Loucy (cell line): ENCODE results near the gene MBNL2.

Experiments
- H2AFZ ChIP-seq: fragments of 200-600 bp; sonication (generic); 2 replicates; pipeline ENCODE4 v1.6.0; 2016; ENCODE audit warnings: antibody characterized with exemption, mild to moderate bottlenecking, low read length, moderate library complexity
- H3F3A ChIP-seq: fragments of 200-600 bp; 2 replicates; pipeline ENCODE4 v1.6.0; 2016; ENCODE audit warnings: antibody characterized with exemption, low read depth, mild to moderate bottlenecking
- H3K27me3 ChIP-seq: fragments of 200-600 bp; sonication (generic); 2 replicates; pipeline ENCODE4 v1.6.1; 2014; ENCODE audit warnings: low read length, mild to moderate bottlenecking; ENCODE audit not compliant: insufficient read depth, poor library complexity, severe bottlenecking
- H3K36me3 ChIP-seq: fragments of 200-600 bp; sonication (generic); 2 replicates; pipeline ENCODE4 v1.6.1; 2016; ENCODE audit warnings: low read length; ENCODE audit not compliant: insufficient read depth
- H3K4me1 ChIP-seq: fragments of 200-600 bp; sonication (generic); 2 replicates; pipeline ENCODE4 v1.5.1; 2014; ENCODE audit warnings: low read length, mild to moderate bottlenecking; ENCODE audit not compliant: insufficient read depth, poor library complexity, severe bottlenecking
- H3K4me2 ChIP-seq: fragments of 200-600 bp; sonication (generic); 2 replicates; pipeline ENCODE4 v1.6.0; 2014; ENCODE audit warnings: antibody characterized with exemption, low read length, low read depth, mild to moderate bottlenecking; ENCODE audit not compliant: poor library complexity, severe bottlenecking
- H3K4me3 ChIP-seq: fragments of 200-600 bp; sonication (generic); 2 replicates; pipeline ENCODE4 v1.5.1; 2014; ENCODE audit warnings: low read length, mild to moderate bottlenecking, mixed read lengths; ENCODE audit not compliant: poor library complexity, severe bottlenecking
- H3K79me2 ChIP-seq: fragments of 200-600 bp; sonication (generic); 2 replicates; pipeline ENCODE4 v1.6.1; 2014; ENCODE audit warnings: low read length; ENCODE audit not compliant: insufficient read depth
- H3K9ac ChIP-seq: fragments of 200-600 bp; sonication (generic); 2 replicates; pipeline ENCODE4 v1.6.0; 2014; ENCODE audit warnings: mild to moderate bottlenecking, low read depth, low read length, moderate library complexity; ENCODE audit not compliant: poor library complexity, severe bottlenecking
- H3K9me2 ChIP-seq: fragments of 200-600 bp; sonication (generic); replicated peaks from 2 replicates; pipeline ENCODE4 v1.6.1; 2016; ENCODE audit warnings: low read depth, low read length, mixed read lengths
- H3K9me3 ChIP-seq: fragments of 200-600 bp; sonication (generic); 2 replicates; pipeline ENCODE4 v1.6.1; 2014; ENCODE audit warnings: mild to moderate bottlenecking, antibody characterized with exemption, low read length, low read depth; ENCODE audit not compliant: insufficient read depth
- H4K20me1 ChIP-seq: fragments of 200-600 bp; sonication (generic); 2 replicates; pipeline ENCODE4 v1.6.0; 2014; ENCODE audit warnings: antibody characterized with exemption, low read length, mild to moderate bottlenecking; ENCODE audit not compliant: insufficient read depth, poor library complexity, severe bottlenecking
- EZH2phosphoT487 ChIP-seq: fragments of 200-600 bp; IDR thresholded peaks from 2 replicates; pipeline ENCODE4 v1.6.1; 2018; ENCODE audit warnings: antibody characterized with exemption, mild to moderate bottlenecking, moderate library complexity, borderline replicate concordance
- TF ChIP-seq, protein P1 (sequence below): fragments of 200-600 bp; sonication (generic); conservative IDR thresholded peaks from 2 replicates; pipeline ENCODE4 v1.5.1; 2014; ENCODE audit warnings: mild to moderate bottlenecking, antibody characterized with exemption, low read length

MBNL2 gene

DNA sequence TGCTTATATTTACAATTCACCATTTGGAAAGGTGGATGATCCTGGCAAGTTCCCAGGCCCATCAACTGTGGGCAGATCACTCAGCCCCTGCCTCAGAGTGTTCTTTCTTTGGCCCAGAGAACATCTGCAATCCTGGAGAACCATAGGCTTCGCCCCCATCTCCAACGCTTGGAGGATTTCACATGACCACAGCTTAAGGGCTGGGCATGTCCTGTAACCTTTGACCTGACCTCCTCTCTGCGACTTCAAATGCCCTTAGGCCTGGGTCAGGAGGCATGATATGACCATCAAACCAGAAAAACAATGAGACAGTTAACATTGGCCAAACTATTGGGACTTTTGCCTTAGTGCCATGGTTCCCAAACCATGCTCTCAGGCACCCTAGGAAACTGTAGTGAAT, 7.2 kb upstream of the MBNL2 start:
- H2AFZ ChIP-seq = no peak overlapping the region
- TF ChIP-seq, protein P1, sequence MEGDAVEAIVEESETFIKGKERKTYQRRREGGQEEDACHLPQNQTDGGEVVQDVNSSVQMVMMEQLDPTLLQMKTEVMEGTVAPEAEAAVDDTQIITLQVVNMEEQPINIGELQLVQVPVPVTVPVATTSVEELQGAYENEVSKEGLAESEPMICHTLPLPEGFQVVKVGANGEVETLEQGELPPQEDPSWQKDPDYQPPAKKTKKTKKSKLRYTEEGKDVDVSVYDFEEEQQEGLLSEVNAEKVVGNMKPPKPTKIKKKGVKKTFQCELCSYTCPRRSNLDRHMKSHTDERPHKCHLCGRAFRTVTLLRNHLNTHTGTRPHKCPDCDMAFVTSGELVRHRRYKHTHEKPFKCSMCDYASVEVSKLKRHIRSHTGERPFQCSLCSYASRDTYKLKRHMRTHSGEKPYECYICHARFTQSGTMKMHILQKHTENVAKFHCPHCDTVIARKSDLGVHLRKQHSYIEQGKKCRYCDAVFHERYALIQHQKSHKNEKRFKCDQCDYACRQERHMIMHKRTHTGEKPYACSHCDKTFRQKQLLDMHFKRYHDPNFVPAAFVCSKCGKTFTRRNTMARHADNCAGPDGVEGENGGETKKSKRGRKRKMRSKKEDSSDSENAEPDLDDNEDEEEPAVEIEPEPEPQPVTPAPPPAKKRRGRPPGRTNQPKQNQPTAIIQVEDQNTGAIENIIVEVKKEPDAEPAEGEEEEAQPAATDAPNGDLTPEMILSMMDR = no peak
- TF ChIP-seq EZH2phosphoT487 = no peak
- no peak overlapping the region for H3K9ac ChIP-seq
- H3K27me3 ChIP-seq = peaks cover 15% of the 10 kb centered on the region
- H3K36me3 ChIP-seq = no peaks in the 10 kb centered on the region
- no peaks in the 10 kb centered on the region for H3K9me2 ChIP-seq
- H3K9me3 ChIP-seq = no peaks in the 10 kb centered on the region
- peak overlapping the region; percentile 46 for H3K4me2 ChIP-seq
- H3K4me3 ChIP-seq = no peak overlapping the region
- no peaks in the 10 kb centered on the region for H3F3A ChIP-seq
- H3K4me1 ChIP-seq = peaks cover 20% of the 10 kb centered on the region
- no peaks in the 10 kb centered on the region for H4K20me1 ChIP-seq
- H3K79me2 ChIP-seq = no peaks in the 10 kb centered on the region

DNA sequence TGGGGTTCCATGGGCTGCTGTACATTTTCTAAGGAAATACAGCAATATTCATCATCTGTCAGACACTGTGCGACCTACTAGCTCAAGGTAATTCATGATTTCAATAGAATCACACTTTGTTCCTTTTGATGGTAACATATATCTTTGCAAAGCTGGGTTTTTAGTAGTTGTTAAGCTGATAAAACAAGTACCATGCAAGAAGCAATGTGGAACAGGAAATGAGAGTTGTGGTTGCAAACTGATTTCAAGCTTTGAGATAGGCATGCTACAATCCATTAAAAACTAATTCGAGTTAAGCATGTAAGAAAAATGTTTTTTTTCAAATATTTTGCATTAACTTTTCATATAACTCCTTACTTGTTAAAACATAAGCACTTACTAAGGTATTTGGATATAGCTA, 6.8 kb upstream of the MBNL2 start:
- no peaks in the 10 kb centered on the region for H3F3A ChIP-seq
- peak overlapping the region; percentile 46 for H3K4me2 ChIP-seq
- no peaks in the 10 kb centered on the region for H4K20me1 ChIP-seq
- TF ChIP-seq, protein P1 = no peak
- peaks cover 20% of the 10 kb centered on the region for H3K4me1 ChIP-seq
- no peaks in the 10 kb centered on the region for H3K9me2 ChIP-seq
- no peak overlapping the region for H3K4me3 ChIP-seq
- no peaks in the 10 kb centered on the region for H3K79me2 ChIP-seq
- no peaks in the 10 kb centered on the region for H3K9me3 ChIP-seq
- no peak overlapping the region for H3K9ac ChIP-seq
- H3K27me3 ChIP-seq = peaks cover 15% of the 10 kb centered on the region
- no peaks in the 10 kb centered on the region for H3K36me3 ChIP-seq
- no peak overlapping the region for H2AFZ ChIP-seq

DNA sequence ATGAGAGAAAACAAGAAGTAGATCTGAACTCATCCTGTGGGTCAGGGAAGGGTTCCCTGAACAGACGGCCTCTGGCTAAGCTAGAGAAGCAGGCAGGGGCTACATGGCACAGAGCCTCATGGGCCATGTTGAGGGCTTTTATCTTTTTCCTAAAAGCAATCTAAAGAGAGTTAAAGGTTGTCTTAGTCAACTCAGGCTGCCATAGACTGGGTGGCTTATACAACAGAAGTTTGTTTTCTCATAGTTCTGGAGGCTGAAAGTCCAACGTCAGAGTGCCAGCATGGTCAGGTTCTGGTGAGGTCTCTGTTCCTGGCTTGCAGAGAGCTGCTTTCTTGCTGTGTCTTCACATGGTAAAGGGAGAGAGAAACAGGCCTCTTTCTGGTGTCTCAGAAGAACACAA, 2.9 kb upstream of the MBNL2 start:
- TF ChIP-seq, protein P1 = no peak
- no peak for TF ChIP-seq EZH2phosphoT487
- no peaks in the 10 kb centered on the region for H3K9me2 ChIP-seq
- H3K27me3 ChIP-seq = no peaks in the 10 kb centered on the region
- H3K9me3 ChIP-seq = no peaks in the 10 kb centered on the region
- H3K9ac ChIP-seq = no peak overlapping the region
- peaks cover 30% of the 10 kb centered on the region for H3K4me1 ChIP-seq
- no peak overlapping the region for H3K4me2 ChIP-seq
- peaks cover 19% of the 10 kb centered on the region for H3K79me2 ChIP-seq
- peaks cover 2% of the 10 kb centered on the region for H4K20me1 ChIP-seq
- no peaks in the 10 kb centered on the region for H3F3A ChIP-seq
- H3K36me3 ChIP-seq = no peaks in the 10 kb centered on the region
- no peak overlapping the region for H3K4me3 ChIP-seq
- no peak overlapping the region for H2AFZ ChIP-seq
